HG02623 (cell line): ENCODE data around the gene BMPR1A.
"Not testable (repeated sequence)": the region's sequence is repeated elsewhere in the genome, so short reads cannot be mapped to it uniquely, and the experiment has no call there.

Experiments
- ATAC-seq: cut with Tn5 transposase; IDR thresholded peaks from one replicate; pipeline ENCODE4 v1.9.1; 2021; ENCODE audit warnings: moderate library complexity; ENCODE audit not compliant: unreplicated experiment

Gene BMPR1A

DNA sequence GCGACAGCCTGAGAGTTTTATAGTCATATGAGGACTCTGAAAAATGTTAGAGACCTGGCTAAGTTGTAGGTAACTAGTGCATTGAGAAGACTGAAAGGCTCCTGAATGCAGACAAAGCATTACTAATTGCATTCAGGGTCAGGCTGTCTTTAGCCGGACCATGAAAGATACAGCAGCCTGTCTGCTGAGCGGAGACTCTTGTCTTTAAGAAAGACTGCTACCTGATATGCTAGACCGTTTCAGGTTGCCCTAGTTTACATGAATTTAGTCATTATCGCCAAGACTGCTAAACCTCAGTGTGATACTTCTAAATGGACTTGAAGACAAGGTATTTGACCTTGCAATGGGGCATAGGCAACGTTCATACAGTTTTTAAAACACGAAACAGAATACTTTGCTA, 81.2 kb downstream of the BMPR1A start:
- ATAC-seq, result no peak

- ATAC-seq, result no peak
These were observed 84.1 kb downstream of the BMPR1A start for GRCh38 chr10:86840498-86840897.

- ATAC-seq, result no peak
These were observed 89.7 kb downstream of the BMPR1A start for GRCh38 chr10:86846088-86846487.

DNA sequence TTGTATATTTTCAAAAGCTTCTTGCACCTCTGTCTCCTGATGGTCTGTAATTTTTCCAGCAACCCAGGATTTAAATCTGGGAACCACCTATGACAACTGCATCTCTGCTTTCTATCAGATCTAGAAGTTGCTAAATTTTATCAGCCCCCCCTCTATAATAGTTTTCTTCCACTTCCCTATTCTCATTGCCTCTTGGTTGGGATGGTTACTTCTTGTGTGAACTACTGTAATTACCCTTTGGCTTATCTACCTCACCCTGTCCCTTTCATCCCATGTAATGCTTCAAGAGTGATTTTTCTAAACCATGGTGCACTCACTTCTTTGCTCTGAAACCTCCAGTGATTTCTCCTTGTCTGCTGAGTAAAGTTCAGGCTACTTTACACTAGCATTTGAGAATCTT, 92.3 kb downstream of the BMPR1A start:
- ATAC-seq, result no peak

GRCh38 chr10:86849181-86849894, 92.9 kb downstream of the BMPR1A start:
- peak; percentile 91 for ATAC-seq

GRCh38 chr10:86850481-86850880, 94.1 kb downstream of the BMPR1A start:
- no peak for ATAC-seq

- no peak for ATAC-seq
These were observed 95.1 kb downstream of the BMPR1A start for GRCh38 chr10:86851328-86852207.

DNA sequence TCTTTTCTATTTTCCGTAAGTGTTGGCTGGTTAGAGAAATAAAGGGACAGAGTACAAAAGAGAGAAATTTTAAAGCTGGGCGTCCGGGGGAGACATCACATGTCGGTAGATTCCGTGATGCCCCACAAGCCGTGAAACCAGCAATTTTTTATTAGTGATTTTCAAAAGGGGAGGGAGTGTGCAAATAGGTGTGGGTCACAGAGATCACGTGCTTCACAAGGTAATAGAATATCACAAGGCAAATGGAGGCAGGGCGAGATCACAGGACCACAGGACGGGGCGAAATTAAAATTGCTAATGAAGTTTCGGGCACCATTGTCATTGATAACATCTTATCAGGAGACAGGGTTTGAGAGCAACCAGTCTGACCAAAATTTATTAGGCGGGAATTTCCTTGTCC, 97.2 kb downstream of the BMPR1A start:
- ATAC-seq, result not testable (repeated sequence)

DNA sequence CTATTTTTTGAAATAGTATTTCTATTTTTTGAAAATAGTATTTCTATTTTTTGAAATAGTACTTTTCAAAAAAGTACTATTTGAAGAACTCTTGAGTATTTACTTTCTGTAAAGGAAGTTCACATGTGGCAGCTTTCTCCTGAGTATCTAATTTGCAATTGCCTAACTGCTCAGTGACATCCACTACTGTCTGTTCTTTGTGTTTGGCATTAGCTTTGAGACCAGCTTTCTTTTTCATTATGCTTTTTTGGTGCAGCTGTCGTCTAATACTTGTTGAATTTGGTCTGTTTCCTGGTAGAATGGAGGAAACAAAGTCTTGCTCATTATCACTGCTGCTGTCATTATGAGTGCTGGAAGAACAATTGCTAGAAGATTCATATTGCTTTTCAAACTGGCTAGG, 99.1 kb downstream of the BMPR1A start:
- ATAC-seq, result no peak

GRCh38 chr10:86856156-86856555, 99.7 kb downstream of the BMPR1A start:
- ATAC-seq, result no peak

GRCh38 chr10:86857128-86857721, 100.8 kb downstream of the BMPR1A start:
- ATAC-seq, result no peak

DNA sequence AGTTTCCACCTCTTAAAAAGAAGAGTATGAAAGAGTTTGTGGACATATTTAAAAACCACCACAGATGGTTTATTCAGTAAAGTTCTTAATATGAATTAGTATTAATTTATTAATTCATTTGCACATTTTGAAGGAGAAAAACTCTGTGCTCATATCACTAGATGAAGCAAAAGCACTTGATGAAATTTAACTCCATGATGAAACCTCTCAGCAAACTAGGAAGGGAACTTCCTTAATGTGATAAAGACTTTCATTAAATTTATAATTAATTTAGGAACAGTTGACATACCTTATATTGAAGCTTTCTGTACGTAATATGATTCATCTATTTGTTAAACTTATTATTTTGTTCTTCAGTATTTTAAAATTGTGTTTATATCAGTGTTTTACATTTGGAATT, 101.6 kb downstream of the BMPR1A start:
- no peak for ATAC-seq

- ATAC-seq, result no peak
These were observed 104.9 kb downstream of the BMPR1A start for GRCh38 chr10:86861351-86861750.

- no peak for ATAC-seq
These were observed 106.0 kb downstream of the BMPR1A start for GRCh38 chr10:86862373-86862772.

- no peak for ATAC-seq
These were observed 106.5 kb downstream of the BMPR1A start for GRCh38 chr10:86862786-86863483.

DNA sequence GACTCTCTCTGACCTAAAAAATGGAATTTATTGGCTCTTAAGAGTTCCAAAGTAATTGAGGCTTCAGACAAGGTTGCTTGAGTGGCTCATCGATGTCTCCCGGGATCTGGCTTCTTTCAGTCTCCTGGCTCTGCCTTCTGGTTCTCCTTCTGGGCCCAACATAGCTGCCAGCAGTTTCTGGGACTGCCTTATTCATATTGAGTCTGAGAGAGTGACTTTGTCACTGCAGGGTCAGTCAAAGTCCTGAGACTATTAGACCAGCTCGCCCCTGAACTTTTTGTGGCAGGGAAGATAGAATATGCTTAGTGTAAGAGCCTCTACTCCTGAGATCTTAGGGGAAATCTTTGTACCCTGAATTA, 107.0 kb downstream of the BMPR1A start:
- ATAC-seq, result no peak

GRCh38 chr10:86865011-86865811, 108.8 kb downstream of the BMPR1A start:
- not testable (repeated sequence) for ATAC-seq

DNA sequence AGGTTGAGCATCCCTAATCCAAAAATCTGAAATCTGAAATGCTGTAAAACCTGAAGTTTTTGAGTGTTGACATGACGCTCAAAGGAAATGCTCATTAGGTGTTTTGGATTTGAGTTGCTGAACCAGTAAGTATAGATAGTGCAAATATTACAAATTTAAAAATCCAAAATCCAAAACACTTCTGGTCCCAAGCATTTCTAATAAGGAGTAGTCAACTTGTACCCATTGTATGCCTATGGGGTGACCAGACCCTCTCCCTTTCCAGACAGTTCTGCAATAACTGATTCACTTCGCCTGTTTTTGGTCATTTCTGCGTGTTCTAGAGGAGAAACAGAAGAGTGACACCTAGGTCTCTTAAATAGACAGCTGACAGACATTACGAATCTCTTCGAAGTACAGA, 110.7 kb downstream of the BMPR1A start:
- ATAC-seq, result no peak

GRCh38 chr10:86868353-86868752, 111.9 kb downstream of the BMPR1A start:
- no peak for ATAC-seq

- ATAC-seq, result no peak
These were observed 114.3 kb downstream of the BMPR1A start for GRCh38 chr10:86870679-86871078.
